B cell (primary cell): ENCODE measurements around the gene TTC13. TPM values are rescaled to one million over a fixed set of nuclear protein-coding genes. Genes with fewer than 3 reads are reported as not detected.

Source experiments
- ATAC-seq: fragments of 200-7000 bp; cut with Tn5 transposase; one replicate; pipeline ENCODE4 v1.10.0; 2021; ENCODE audit warnings: low read depth, mild to moderate bottlenecking, moderate number of reproducible peaks, moderate library complexity
- CTCF ChIA-PET: fragments of 350-600 bp; sonication (Branson Sonifier 250); formaldehyde crosslinking; loops from one replicate; lab custom pipeline; 2021; ENCODE audit warnings: antibody characterized with exemption, inconsistent platforms; lab: Charles Lee
- POLR2A ChIA-PET: fragments of 350-600 bp; sonication (Branson Sonifier 250); formaldehyde crosslinking; loops from one replicate; lab custom pipeline; 2021; ENCODE audit warnings: antibody characterized with exemption; lab: Charles Lee
- DNase-seq: peaks from one replicate; pipeline ENCODE4 v3.0.0; 2013
- H2AFZ ChIP-seq: 2 replicates; pipeline ENCODE4 v1.6.1; 2012; ENCODE audit warnings: mild to moderate bottlenecking, low read depth, low read length; ENCODE audit not compliant: insufficient read depth, poor library complexity, severe bottlenecking
- H3K27ac ChIP-seq, 2 donors: 1 replicate in 1 of 2; 2 replicates in 1 of 2; pipeline ENCODE4 v1.5.1; 2012 to 2013; ENCODE audit warnings: low read length in 2 of 2, mild to moderate bottlenecking in 2 of 2, moderate library complexity in 1 of 2
- H3K27me3 ChIP-seq, 4 experiments: fragments of 200-600 bp in 1 of 4; sonication (generic) in 1 of 4; replicated peaks in 1 of 4; 1 replicate in 2 of 4; 2 replicates in 2 of 4; pipeline versions ENCODE4 v1.6.1 to v1.7.0; 2013 to 2016; ENCODE audit warnings: low read length in 3 of 4, mild to moderate bottlenecking in 2 of 4, mixed read lengths in 1 of 4, moderate library complexity in 1 of 4; ENCODE audit not compliant: insufficient read depth in 4 of 4, control insufficient read depth in 3 of 4; ENCODE audit errors: control extremely low read depth in 1 of 4
- H3K36me3 ChIP-seq, 2 experiments: replicated peaks in 1 of 2; 1 replicate in 1 of 2; 2 replicates in 1 of 2; pipeline versions ENCODE4 v1.6.1 to v1.7.1; 2013; ENCODE audit warnings: low read length in 1 of 2; ENCODE audit not compliant: insufficient read depth in 2 of 2, control insufficient read depth in 1 of 2; ENCODE audit errors: control extremely low read depth in 1 of 2, extremely low read depth in 1 of 2
- H3K4me1 ChIP-seq, 2 donors: fragments of 200-600 bp in 1 of 2; sonication (generic) in 1 of 2; 1 replicate in 1 of 2; 2 replicates in 1 of 2; pipeline versions ENCODE4 v1.5.1 to v1.6.1; 2013 to 2017; ENCODE audit warnings: low read length in 2 of 2; ENCODE audit not compliant: control insufficient read depth in 2 of 2, insufficient read depth in 2 of 2
- H3K4me2 ChIP-seq: replicated peaks from 2 replicates; pipeline ENCODE3; 2012; ENCODE audit warnings: mild to moderate bottlenecking, low read depth, low read length; ENCODE audit not compliant: poor library complexity, severe bottlenecking
- H3K4me3 ChIP-seq, 5 experiments: fragments of 200-600 bp in 1 of 5; sonication (generic) in 1 of 5; 1 replicate in 3 of 5; 2 replicates in 2 of 5; pipeline versions ENCODE4 v1.5.1 to v1.7.0; 2011 to 2016; ENCODE audit warnings: low read length in 4 of 5, mild to moderate bottlenecking in 4 of 5, low read depth in 2 of 5, control low read depth in 1 of 5, moderate library complexity in 1 of 5; ENCODE audit not compliant: insufficient read depth in 1 of 5; ENCODE audit errors: control extremely low read depth in 1 of 5, extremely low read depth in 1 of 5
- H3K79me2 ChIP-seq: fragments of 200-600 bp; sonication (generic); one replicate; pipeline ENCODE4 v1.6.0; 2016; ENCODE audit warnings: low read length; ENCODE audit not compliant: control insufficient read depth, insufficient read depth
- H3K9ac ChIP-seq: fragments of 200-600 bp; sonication (generic); 2 replicates; pipeline ENCODE4 v1.6.1; 2017; ENCODE audit warnings: mild to moderate bottlenecking, low read length, moderate library complexity
- H3K9me3 ChIP-seq, 3 donors: one replicate each; pipeline versions ENCODE4 v1.6.1 to v1.7.1; 2013; ENCODE audit warnings: low read length in 2 of 3; ENCODE audit not compliant: control insufficient read depth in 2 of 3, insufficient read depth in 1 of 3; ENCODE audit errors: control extremely low read depth in 1 of 3
- H4K20me1 ChIP-seq: 2 replicates; pipeline ENCODE4 v1.6.0; 2012; ENCODE audit warnings: mild to moderate bottlenecking, low read length; ENCODE audit not compliant: insufficient read depth, control insufficient read depth, poor library complexity, severe bottlenecking
- H3K27ac Mint-ChIP-seq: one replicate; pipeline ENCODE4 v1.8.0; 2021; ENCODE audit warnings: mixed read lengths
- H3K27me3 Mint-ChIP-seq: one replicate; pipeline ENCODE4 v1.8.0; 2021; ENCODE audit warnings: mixed read lengths
- H3K4me1 Mint-ChIP-seq: one replicate; pipeline ENCODE4 v1.8.0; 2021; ENCODE audit warnings: mixed read lengths
- H3K4me3 Mint-ChIP-seq: one replicate; pipeline ENCODE4 v1.8.0; 2021; ENCODE audit warnings: mixed read lengths
- H3K9me3 Mint-ChIP-seq: one replicate; pipeline ENCODE4 v1.8.0; 2022; ENCODE audit warnings: mixed read lengths; ENCODE audit not compliant: insufficient read depth
- CTCF ChIP-seq: fragments of 200-600 bp; IDR thresholded peaks from one replicate; pipeline ENCODE4 v1.8.0; 2022; ENCODE audit warnings: antibody characterized with exemption, mild to moderate bottlenecking
- EZH2 ChIP-seq: IDR thresholded peaks from 2 replicates; pipeline ENCODE4 v1.6.1; 2012; ENCODE audit warnings: borderline replicate concordance, low read depth, mild to moderate bottlenecking, moderate library complexity, low read length; ENCODE audit not compliant: insufficient read depth, poor library complexity, severe bottlenecking
- WGBS: methylation state at CpG from one replicate; pipeline ENCODE4 v1.1.5; 2013; ENCODE audit warnings: missing lambda C conversion rate; ENCODE audit not compliant: insufficient coverage; 5-methylcytosine and 5-hydroxymethylcytosine counted together
- intact Hi-C: fragments of 100-400 bp; cut with micrococcal nuclease; formaldehyde crosslinking; loops from one replicate; pipeline ENCODE4 v1.10.0; 2022
- polyA plus RNA-seq: library from polyadenylated mRNA; depleted of rRNA; stranded (reverse); fragments of >200 nt; gene quantifications from 2 replicates; pipeline ENCODE4 v1.2.3, GENCODE V29; 2012
- total RNA-seq, 2 donors: library from RNA; stranded (reverse); fragments of 120-200 nt in 1 of 2; gene quantifications; 1 replicate in 1 of 2; 2 replicates in 1 of 2; pipeline versions ENCODE4 v1.2.3 to v1.2.4, GENCODE V29; 2013 to 2022

The TTC13 gene
- total and polyA plus RNA-seq, 2 donors (not counting 1 experiment from before 2014, with no cell fraction given): 33.9 to 55.0 TPM

DNA sequence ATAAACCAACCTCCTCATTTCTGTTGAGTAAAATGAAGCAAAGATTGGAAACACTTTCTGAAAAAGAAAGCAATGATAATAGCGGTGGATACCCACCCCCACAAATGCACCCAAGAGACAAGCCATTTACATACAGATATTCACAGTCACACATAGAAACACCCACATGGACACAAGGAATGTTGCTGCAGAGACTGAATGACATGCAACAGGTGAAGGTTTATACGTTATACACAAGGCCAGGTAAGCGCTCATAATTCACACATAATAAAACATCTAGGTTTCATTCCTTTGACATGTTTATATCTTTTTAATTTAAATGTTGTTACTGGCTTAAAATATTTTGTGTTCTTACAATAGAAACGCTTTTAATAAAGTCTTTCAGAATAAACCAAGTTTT lies 21.5 kb upstream of the TTC13 start:
- peaks cover 0 to 12% (median 11%) of the 10 kb centered on the region in 3 donors for H3K9me3 ChIP-seq
- ATAC-seq: no peak
- intact Hi-C loops: no loop called here
- no peaks in the 10 kb centered on the region for H3K4me1 ChIP-seq
- no peak overlapping the region for H3K4me3 Mint-ChIP-seq
- H3K27ac Mint-ChIP-seq: no peak overlapping the region
- H3K9me3 Mint-ChIP-seq: peaks cover 21% of the 10 kb centered on the region
- no peak overlapping the region for H2AFZ ChIP-seq
- H3K79me2 ChIP-seq: no peaks in the 10 kb centered on the region
- WGBS: 83% methylated on average over 1 of the region's 4 CpGs
- no peak overlapping the region for H3K4me2 ChIP-seq
- no peaks in the 10 kb centered on the region for H3K27me3 ChIP-seq
- no peaks in the 10 kb centered on the region for H4K20me1 ChIP-seq
- H3K4me3 ChIP-seq: no peak overlapping the region
- H3K4me1 Mint-ChIP-seq: no peaks in the 10 kb centered on the region
- no peak overlapping the region for H3K27ac ChIP-seq
- no peak overlapping the region for H3K9ac ChIP-seq
- POLR2A ChIA-PET: no interaction called here
- CTCF ChIA-PET: no interaction called here
- TF ChIP-seq EZH2 (no peak), CTCF (no peak)
- H3K27me3 Mint-ChIP-seq: no peaks in the 10 kb centered on the region
- no peak for DNase-seq
- H3K36me3 ChIP-seq: peaks cover 2 to 56% of the 10 kb centered on the region in 2 experiments

- intact Hi-C loops: no loop called here
- Mint-ChIP-seq H3K27me3 (no peaks in the 10 kb centered on the region), H3K9me3 (no peaks in the 10 kb centered on the region), H3K4me1 (no peaks in the 10 kb centered on the region), H3K4me3 (no peak overlapping the region), H3K27ac (no peak overlapping the region)
- Histone ChIP-seq H3K79me2 (peaks cover 14% of the 10 kb centered on the region), H3K4me3 (no peak overlapping the region), H4K20me1 (no peaks in the 10 kb centered on the region), H3K9ac (no peak overlapping the region), H3K4me1 (no peaks in the 10 kb centered on the region), H3K9me3 (no peaks in the 10 kb centered on the region), H3K27me3 (no peaks in the 10 kb centered on the region), H2AFZ (no peak overlapping the region), H3K27ac (no peak overlapping the region), H3K4me2 (no peak overlapping the region), H3K36me3 (peaks cover 3 to 65% of the 10 kb centered on the region in 2 experiments)
- ChIA-PET POLR2A (no interaction called here), CTCF (interaction anchor here (0.7 to 1.3 kb wide), 2 partner anchors 79 to 97 kb away, joined by 3 read pairs; no protein-coding TSS in a partner anchor)
- WGBS: no CpG with 5 or more reads among the region's 1 CpG
- ATAC-seq: no peak
- DNase-seq: no peak
- no peak for TF ChIP-seq EZH2
- TF ChIP-seq CTCF: no peak
These were observed 16.2 kb upstream of the TTC13 start for GRCh38 chr1:230994860-230995259.
